Testis (tissue), 2 donors: ENCODE data around the gene CMTM4.
A peak's percentile ranks its signal among the peaks of the same experiment; 100 is the strongest.

ENCODE experiments used
- CTCF ChIP-seq, 3 experiments: fragments of 450-650 bp in 2 of 3; fragments of 200-600 bp in 1 of 3; sonication (generic) in 1 of 3; IDR thresholded peaks; one replicate each; pipeline ENCODE4 v1.5.1; 2016 to 2019; ENCODE audit warnings: antibody characterized with exemption in 3 of 3, mild to moderate bottlenecking in 2 of 3, moderate library complexity in 1 of 3
- POLR2A ChIP-seq: fragments of 450-650 bp; IDR thresholded peaks from one replicate; pipeline ENCODE4 v1.6.1; 2017; ENCODE audit warnings: antibody characterized with exemption, mild to moderate bottlenecking, moderate library complexity

GRCh38 chr16:66728117-66728787, 31.7 kb upstream of the CMTM4 start:
- TF ChIP-seq CTCF (IDR thresholded peaks at IDR 0.05) (peak; percentile 51 to 69 (median 67)), POLR2A (no peak)
